GM23338 (cell line): ENCODE results near the gene FBXL14. TPM values are rescaled to one million over a fixed set of nuclear protein-coding genes. Genes with fewer than 3 reads are reported as not detected.
A peak's percentile ranks its signal among the peaks of the same experiment; 100 is the strongest.

ENCODE experiments used
- ATAC-seq: fragments of 200-7000 bp; cut with Tn5 transposase; 3 replicates; pipeline ENCODE4 v1.9.1; 2020
- DNase-seq: peaks from one replicate; pipeline ENCODE4 v3.0.0-alpha.2; 2015; ENCODE audit warnings: low spot score
- H2AFZ ChIP-seq: fragments of 200-600 bp; sonication (generic); 2 replicates; pipeline ENCODE4 v1.8.0; 2016; ENCODE audit warnings: antibody characterized with exemption, mild to moderate bottlenecking, moderate library complexity
- H3F3A ChIP-seq: fragments of 200-600 bp; sonication (generic); replicated peaks from 2 replicates; pipeline ENCODE4 v1.8.0; 2017; ENCODE audit warnings: antibody characterized with exemption, mixed run types, low read depth
- H3K27ac ChIP-seq: fragments of 200-600 bp; sonication (generic); 2 replicates; pipeline ENCODE4 v1.6.1; 2016; ENCODE audit warnings: low read depth
- H3K27me3 ChIP-seq: fragments of 200-600 bp; sonication (generic); 2 replicates; pipeline ENCODE4 v1.8.0; 2016; ENCODE audit warnings: mild to moderate bottlenecking, mixed run types, moderate library complexity; ENCODE audit not compliant: insufficient read depth
- H3K36me3 ChIP-seq: fragments of 200-600 bp; sonication (generic); 2 replicates; pipeline ENCODE4 v1.8.0; 2016; ENCODE audit warnings: mild to moderate bottlenecking; ENCODE audit not compliant: insufficient read depth
- H3K4me1 ChIP-seq: fragments of 200-600 bp; sonication (generic); 2 replicates; pipeline ENCODE4 v1.8.0; 2016; ENCODE audit warnings: mild to moderate bottlenecking, moderate library complexity; ENCODE audit not compliant: insufficient read depth
- H3K4me2 ChIP-seq: fragments of 200-600 bp; sonication (generic); 2 replicates; pipeline ENCODE4 v1.7.1; 2017; ENCODE audit warnings: mixed run types
- H3K4me3 ChIP-seq: fragments of 200-600 bp; sonication (generic); 2 replicates; pipeline ENCODE4 v1.6.1; 2016; ENCODE audit warnings: mixed run types
- H3K79me2 ChIP-seq: fragments of 200-600 bp; sonication (generic); replicated peaks from 2 replicates; pipeline ENCODE4 v1.8.0; 2017; ENCODE audit warnings: mild to moderate bottlenecking; ENCODE audit not compliant: insufficient read depth
- H3K9me2 ChIP-seq: fragments of 200-600 bp; sonication (generic); 2 replicates; pipeline ENCODE4 v1.8.0; 2017; ENCODE audit not compliant: insufficient read depth
- H4K20me1 ChIP-seq: fragments of 200-600 bp; sonication (generic); replicated peaks from 2 replicates; pipeline ENCODE4 v1.8.0; 2017; ENCODE audit warnings: mild to moderate bottlenecking; ENCODE audit not compliant: insufficient read depth
- H3K27ac Mint-ChIP-seq: 2 replicates; pipeline ENCODE4 v1.8.0; 2020; ENCODE audit warnings: inconsistent platforms, mild to moderate bottlenecking, moderate library complexity, mixed read lengths
- H3K27me3 Mint-ChIP-seq: 3 replicates; pipeline ENCODE4 v1.8.0; 2022; ENCODE audit warnings: low read depth, mild to moderate bottlenecking, moderate library complexity, mixed read lengths, inconsistent platforms; ENCODE audit not compliant: insufficient read depth, poor library complexity
- H3K36me3 Mint-ChIP-seq: 3 replicates; pipeline ENCODE4 v1.8.0; 2021; ENCODE audit warnings: low read depth, mild to moderate bottlenecking, inconsistent platforms, moderate library complexity, mixed read lengths
- H3K4me1 Mint-ChIP-seq: 3 replicates; pipeline ENCODE4 v1.8.0; 2020; ENCODE audit warnings: mild to moderate bottlenecking, inconsistent platforms, mixed read lengths
- H3K4me3 Mint-ChIP-seq: 3 replicates; pipeline ENCODE4 v1.8.0; 2021; ENCODE audit warnings: moderate library complexity, mild to moderate bottlenecking, inconsistent platforms, mixed read lengths
- H3K9me3 Mint-ChIP-seq: 3 replicates; pipeline ENCODE4 v1.8.0; 2020; ENCODE audit warnings: moderate library complexity, mild to moderate bottlenecking, inconsistent platforms, mixed read lengths
- NANOG ChIP-seq: IDR thresholded peaks from 2 replicates; pipeline ENCODE4 v1.6.1; 2016; ENCODE audit warnings: antibody characterized with exemption, borderline replicate concordance
- POLR2AphosphoS5 ChIP-seq: IDR thresholded peaks from 2 replicates; pipeline ENCODE4 v1.6.1; 2016; ENCODE audit warnings: antibody characterized with exemption, low read depth
- ZNF114 ChIP-seq: fragments of 250-450 bp; sonication (Bioruptor Pico); IDR thresholded peaks from 2 replicates; pipeline ENCODE4 v1.5.0; 2020; ENCODE audit warnings: mild to moderate bottlenecking, moderate library complexity
- polyA plus RNA-seq: library from polyadenylated mRNA; unstranded; fragments of >200 nt; fragmentation: Nextera tagmentation; extraction: Ambion mirVana; gene quantifications from 2 replicates; pipeline ENCODE4 v1.2.1, GENCODE V29; 2016
- total RNA-seq: library from RNA; depleted of rRNA; stranded (reverse); fragments of >200 nt; shearing (Covaris generic); gene quantifications from 2 replicates; pipeline ENCODE4 v1.2.3, GENCODE V29; 2014
- TF ChIP-seq, protein P1 (sequence below): IDR thresholded peaks from one replicate; pipeline ENCODE4 v1.6.1; 2018; ENCODE audit warnings: antibody characterized with exemption; ENCODE audit not compliant: unreplicated experiment
- TF ChIP-seq, protein P2 (sequence below), 2 experiments: fragments of 200-600 bp in 1 of 2; sonication (generic) in 1 of 2; conservative IDR thresholded peaks; 2 replicates each; pipeline versions ENCODE4 v1.5.1 to v1.6.1; 2016 to 2017; ENCODE audit warnings: antibody characterized with exemption in 2 of 2, low read depth in 2 of 2, mild to moderate bottlenecking in 2 of 2, moderate library complexity in 1 of 2
- TF ChIP-seq, protein P3 (sequence below): IDR thresholded peaks from 2 replicates; pipeline ENCODE4 v1.6.1; 2016; ENCODE audit warnings: antibody characterized with exemption

FBXL14 gene
- total and polyA plus RNA-seq, 2 experiments from 2014 or later = 0.74 to 9.4 TPM

DNA sequence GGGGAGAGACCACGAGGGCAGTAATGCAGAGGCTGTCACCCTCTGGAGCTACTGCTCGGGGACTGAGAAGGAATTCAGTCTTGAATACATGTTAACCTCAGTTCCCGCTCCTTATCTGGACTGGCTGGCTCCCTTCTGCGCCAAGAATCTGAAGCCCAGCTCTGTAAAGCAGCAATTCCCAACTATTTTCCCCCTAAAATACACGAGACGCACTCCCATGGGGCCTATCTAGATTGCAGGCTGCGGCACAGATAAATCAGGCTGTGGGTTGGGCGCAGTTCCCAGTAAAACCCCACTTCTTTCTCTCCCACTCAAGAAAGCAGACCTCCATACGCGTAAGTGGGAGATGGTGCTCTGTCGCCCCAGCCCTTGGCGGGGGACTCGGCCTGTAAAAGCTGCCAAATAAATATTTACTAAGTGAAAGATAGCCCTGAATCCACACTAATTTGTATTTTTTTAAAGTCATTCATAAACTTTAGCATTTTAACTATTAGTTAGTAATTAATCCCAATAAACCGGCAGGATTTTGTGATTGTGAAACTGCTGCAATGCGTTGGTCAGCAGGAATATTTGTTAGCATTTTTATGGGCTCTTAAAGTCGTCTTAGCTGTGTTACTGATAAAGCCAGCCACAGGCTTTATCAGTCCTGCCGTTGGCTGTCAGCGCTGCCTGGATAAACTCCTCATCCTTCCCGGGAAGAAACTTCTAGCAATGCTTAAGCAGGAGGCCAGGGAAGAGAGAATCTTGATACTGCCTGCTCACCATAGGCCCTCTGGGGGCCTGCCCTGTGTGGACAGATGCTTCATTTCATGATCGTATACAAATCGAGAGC lies 17.8 kb downstream of the FBXL14 start (continued):
- TF ChIP-seq, protein P1, sequence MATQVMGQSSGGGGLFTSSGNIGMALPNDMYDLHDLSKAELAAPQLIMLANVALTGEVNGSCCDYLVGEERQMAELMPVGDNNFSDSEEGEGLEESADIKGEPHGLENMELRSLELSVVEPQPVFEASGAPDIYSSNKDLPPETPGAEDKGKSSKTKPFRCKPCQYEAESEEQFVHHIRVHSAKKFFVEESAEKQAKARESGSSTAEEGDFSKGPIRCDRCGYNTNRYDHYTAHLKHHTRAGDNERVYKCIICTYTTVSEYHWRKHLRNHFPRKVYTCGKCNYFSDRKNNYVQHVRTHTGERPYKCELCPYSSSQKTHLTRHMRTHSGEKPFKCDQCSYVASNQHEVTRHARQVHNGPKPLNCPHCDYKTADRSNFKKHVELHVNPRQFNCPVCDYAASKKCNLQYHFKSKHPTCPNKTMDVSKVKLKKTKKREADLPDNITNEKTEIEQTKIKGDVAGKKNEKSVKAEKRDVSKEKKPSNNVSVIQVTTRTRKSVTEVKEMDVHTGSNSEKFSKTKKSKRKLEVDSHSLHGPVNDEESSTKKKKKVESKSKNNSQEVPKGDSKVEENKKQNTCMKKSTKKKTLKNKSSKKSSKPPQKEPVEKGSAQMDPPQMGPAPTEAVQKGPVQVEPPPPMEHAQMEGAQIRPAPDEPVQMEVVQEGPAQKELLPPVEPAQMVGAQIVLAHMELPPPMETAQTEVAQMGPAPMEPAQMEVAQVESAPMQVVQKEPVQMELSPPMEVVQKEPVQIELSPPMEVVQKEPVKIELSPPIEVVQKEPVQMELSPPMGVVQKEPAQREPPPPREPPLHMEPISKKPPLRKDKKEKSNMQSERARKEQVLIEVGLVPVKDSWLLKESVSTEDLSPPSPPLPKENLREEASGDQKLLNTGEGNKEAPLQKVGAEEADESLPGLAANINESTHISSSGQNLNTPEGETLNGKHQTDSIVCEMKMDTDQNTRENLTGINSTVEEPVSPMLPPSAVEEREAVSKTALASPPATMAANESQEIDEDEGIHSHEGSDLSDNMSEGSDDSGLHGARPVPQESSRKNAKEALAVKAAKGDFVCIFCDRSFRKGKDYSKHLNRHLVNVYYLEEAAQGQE = no peak

DNA sequence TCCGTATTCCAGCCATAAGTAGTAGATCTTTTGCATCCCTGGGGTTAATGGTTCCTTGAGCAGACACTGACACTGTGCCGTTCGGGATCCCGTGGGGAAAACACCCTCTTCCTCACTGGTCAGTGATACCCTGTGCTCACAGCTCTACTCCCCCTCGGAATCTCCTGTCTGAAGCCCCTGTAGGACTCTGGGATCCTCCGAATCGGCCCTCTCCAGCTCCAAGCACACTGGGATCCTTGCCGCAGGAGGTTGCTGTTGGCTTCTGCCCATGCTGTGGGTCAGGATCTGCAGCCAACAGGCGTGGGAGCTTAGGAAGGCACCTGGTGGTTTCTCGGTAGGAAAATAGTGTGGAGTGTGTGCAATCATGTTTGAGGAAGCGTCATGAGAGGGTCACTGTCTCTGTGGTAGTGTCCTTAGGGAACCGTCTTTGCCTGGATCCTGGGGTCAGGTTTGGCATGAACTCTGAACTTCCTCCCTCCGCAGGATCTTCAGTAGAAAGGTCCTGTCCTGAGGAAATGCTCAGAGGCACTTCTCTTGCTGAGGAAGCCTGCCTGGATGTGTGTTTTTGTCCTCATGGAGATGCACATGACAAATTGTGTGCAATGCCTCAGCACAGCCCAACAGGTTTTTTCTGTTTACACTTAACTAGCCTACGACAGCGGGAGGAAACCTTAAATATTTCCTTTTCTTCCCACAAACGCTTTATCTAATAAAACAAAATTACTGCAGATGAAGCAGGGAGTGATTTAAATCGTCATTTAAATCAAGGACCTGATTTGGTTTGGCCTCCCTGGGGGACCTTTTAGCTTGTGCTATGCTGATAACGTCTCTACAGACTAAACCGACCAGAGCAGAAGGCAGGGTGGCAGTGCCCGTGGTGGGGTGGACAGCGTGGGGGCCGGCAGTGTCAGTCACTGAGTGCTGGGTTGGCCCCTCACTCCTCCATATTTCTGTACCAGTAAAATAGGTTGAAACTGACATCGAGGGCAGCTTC lies 18.7 kb downstream of the FBXL14 start:
- peaks cover 8% of the 10 kb centered on the region for H3K9me3 Mint-ChIP-seq
- Histone ChIP-seq H2AFZ (no peak overlapping the region), H3K4me1 (no peaks in the 10 kb centered on the region), H3F3A (0 out of 2 replicates have a peak, but pooled peaks cover 3% of the 10 kb centered on the region), H3K79me2 (no peaks in the 10 kb centered on the region), H3K27me3 (no peaks in the 10 kb centered on the region), H3K36me3 (no peaks in the 10 kb centered on the region), H3K4me2 (no peak overlapping the region), H4K20me1 (no peaks in the 10 kb centered on the region; the same call in 1 of the 2 replicates), H3K27ac (no peak overlapping the region), H3K9me2 (no peaks in the 10 kb centered on the region), H3K4me3 (no peak overlapping the region)
- no peak overlapping the region for H3K4me3 Mint-ChIP-seq
- peaks cover 2% of the 10 kb centered on the region; the same call in 1 of the 3 replicates for H3K4me1 Mint-ChIP-seq
- H3K36me3 Mint-ChIP-seq = peaks cover 6% of the 10 kb centered on the region; the same call in 2 of the 3 replicates
- ATAC-seq = peak; percentile 30
- H3K27me3 Mint-ChIP-seq = peaks cover 22% of the 10 kb centered on the region
- no peak overlapping the region for H3K27ac Mint-ChIP-seq
- no peak for DNase-seq
- no peak for TF ChIP-seq POLR2AphosphoS5
- TF ChIP-seq ZNF114 = no peak
- TF ChIP-seq, protein P2, sequence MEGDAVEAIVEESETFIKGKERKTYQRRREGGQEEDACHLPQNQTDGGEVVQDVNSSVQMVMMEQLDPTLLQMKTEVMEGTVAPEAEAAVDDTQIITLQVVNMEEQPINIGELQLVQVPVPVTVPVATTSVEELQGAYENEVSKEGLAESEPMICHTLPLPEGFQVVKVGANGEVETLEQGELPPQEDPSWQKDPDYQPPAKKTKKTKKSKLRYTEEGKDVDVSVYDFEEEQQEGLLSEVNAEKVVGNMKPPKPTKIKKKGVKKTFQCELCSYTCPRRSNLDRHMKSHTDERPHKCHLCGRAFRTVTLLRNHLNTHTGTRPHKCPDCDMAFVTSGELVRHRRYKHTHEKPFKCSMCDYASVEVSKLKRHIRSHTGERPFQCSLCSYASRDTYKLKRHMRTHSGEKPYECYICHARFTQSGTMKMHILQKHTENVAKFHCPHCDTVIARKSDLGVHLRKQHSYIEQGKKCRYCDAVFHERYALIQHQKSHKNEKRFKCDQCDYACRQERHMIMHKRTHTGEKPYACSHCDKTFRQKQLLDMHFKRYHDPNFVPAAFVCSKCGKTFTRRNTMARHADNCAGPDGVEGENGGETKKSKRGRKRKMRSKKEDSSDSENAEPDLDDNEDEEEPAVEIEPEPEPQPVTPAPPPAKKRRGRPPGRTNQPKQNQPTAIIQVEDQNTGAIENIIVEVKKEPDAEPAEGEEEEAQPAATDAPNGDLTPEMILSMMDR (conservative IDR thresholded peaks at IDR 0.05; ENCODE audit: low read depth in 2 of 2) = no peak
- TF ChIP-seq, protein P3, sequence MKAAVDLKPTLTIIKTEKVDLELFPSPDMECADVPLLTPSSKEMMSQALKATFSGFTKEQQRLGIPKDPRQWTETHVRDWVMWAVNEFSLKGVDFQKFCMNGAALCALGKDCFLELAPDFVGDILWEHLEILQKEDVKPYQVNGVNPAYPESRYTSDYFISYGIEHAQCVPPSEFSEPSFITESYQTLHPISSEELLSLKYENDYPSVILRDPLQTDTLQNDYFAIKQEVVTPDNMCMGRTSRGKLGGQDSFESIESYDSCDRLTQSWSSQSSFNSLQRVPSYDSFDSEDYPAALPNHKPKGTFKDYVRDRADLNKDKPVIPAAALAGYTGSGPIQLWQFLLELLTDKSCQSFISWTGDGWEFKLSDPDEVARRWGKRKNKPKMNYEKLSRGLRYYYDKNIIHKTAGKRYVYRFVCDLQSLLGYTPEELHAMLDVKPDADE = no peak
- TF ChIP-seq, protein P1 = no peak
- no peak for TF ChIP-seq NANOG
